HepG2 (cell line): ENCODE measurements around the gene SNCA. TPM values are rescaled to one million over a fixed set of nuclear protein-coding genes. Genes with fewer than 3 reads are reported as not detected.

ENCODE experiments used
- ATAC-seq: fragments of 200-7000 bp; cut with Tn5 transposase; 3 replicates; pipeline ENCODE4 v1.9.1; 2020; ENCODE audit warnings: mild to moderate bottlenecking, moderate library complexity
- BruUV-seq: library from RNA; stranded (reverse); fragments of 400-500 nt; replicated peaks from 2 replicates; lab custom pipeline; 2021; lab: Mats Ljungman, UMichigan
- CTCF ChIA-PET: fragments of 300-600 bp; formaldehyde crosslinking; extraction: SDS; loops from one replicate; lab custom pipeline; 2021; ENCODE audit warnings: low total read pairs, inconsistent platforms, low intra/inter-chr PET ratio; lab: Yijun Ruan, JAX
- POLR2A ChIA-PET: fragments of 350-600 bp; sonication (Branson Sonifier 250); formaldehyde crosslinking; loops from one replicate; lab custom pipeline; 2020; ENCODE audit warnings: antibody characterized with exemption, inconsistent platforms; lab: Yijun Ruan, JAX
- DNase-seq: peaks from one replicate; pipeline ENCODE4 v3.0.0-alpha.2; 2015; ENCODE audit warnings: low spot score
- FAIRE-seq: peaks from 3 replicates; lab custom pipeline; 2011; peaks lifted over from hg19 to GRCh38; lab: Jason Lieb, UNC
- H2AFZ ChIP-seq: one replicate; pipeline ENCODE4 v1.6.1; 2011; ENCODE audit warnings: low read length, inconsistent platforms
- H3K27ac ChIP-seq: fragments of 300-600 bp; 3 replicates; pipeline ENCODE4 v1.8.0; 2011; ENCODE audit warnings: mixed run types, mild to moderate bottlenecking, mixed read lengths, low read length, inconsistent platforms; ENCODE audit not compliant: insufficient read depth; ENCODE audit errors: extremely low read length
- H3K27me3 ChIP-seq, 2 experiments: fragments of 200-600 bp in 1 of 2; 2 replicates in 1 of 2; 3 replicates in 1 of 2; pipeline versions ENCODE4 v1.6.0 to v1.8.0; 2011; ENCODE audit warnings: low read length in 2 of 2, mild to moderate bottlenecking in 2 of 2, moderate library complexity in 2 of 2, inconsistent platforms in 1 of 2; ENCODE audit not compliant: insufficient read depth in 2 of 2, control insufficient read depth in 1 of 2
- H3K36me3 ChIP-seq, 2 experiments: fragments of 200-600 bp in 1 of 2; replicated peaks in 1 of 2; 2 replicates in 1 of 2; 3 replicates in 1 of 2; pipeline versions ENCODE4 v1.5.1 to v1.8.0; 2011; ENCODE audit warnings: low read length in 2 of 2, inconsistent platforms in 1 of 2; ENCODE audit not compliant: insufficient read depth in 2 of 2, control insufficient read depth in 1 of 2
- H3K4me1 ChIP-seq: 2 replicates; pipeline ENCODE4 v1.5.1; 2012; ENCODE audit warnings: low read length, inconsistent platforms; ENCODE audit not compliant: insufficient read depth
- H3K4me2 ChIP-seq: 2 replicates; pipeline ENCODE4 v1.6.0; 2011; ENCODE audit warnings: low read depth, low read length, inconsistent platforms
- H3K4me3 ChIP-seq, 3 experiments: fragments of 200-600 bp in 1 of 3; sonication (generic), shearing (Covaris generic) in 1 of 3; replicated peaks in 1 of 3; 2 replicates each; pipeline ENCODE4 v1.5.1; 2011 to 2016; ENCODE audit warnings: low read length in 3 of 3, inconsistent platforms in 2 of 3, low read depth in 2 of 3, mild to moderate bottlenecking in 2 of 3, control low read depth in 1 of 3, mixed read lengths in 1 of 3; ENCODE audit not compliant: insufficient read depth in 1 of 3
- H3K79me2 ChIP-seq: one replicate; pipeline ENCODE4 v1.6.1; 2011; ENCODE audit warnings: low read length, inconsistent platforms; ENCODE audit not compliant: insufficient read depth
- H3K9ac ChIP-seq: 2 replicates; pipeline ENCODE4 v1.6.0; 2011; ENCODE audit warnings: mild to moderate bottlenecking, low read depth, low read length, inconsistent platforms; ENCODE audit not compliant: insufficient read depth
- H3K9me3 ChIP-seq: 2 replicates; pipeline ENCODE4 v1.5.1; 2012; ENCODE audit warnings: mild to moderate bottlenecking, low read length
- H4K20me1 ChIP-seq: 2 replicates; pipeline ENCODE4 v1.6.0; 2011; ENCODE audit warnings: inconsistent platforms, mild to moderate bottlenecking, low read length, moderate library complexity; ENCODE audit not compliant: insufficient read depth
- HNRNPH1 ChIP-seq: fragments of 200-400 bp; formaldehyde crosslinking; optimal IDR thresholded peaks from 2 replicates; pipeline ENCODE3; 2017; ENCODE audit warnings: mild to moderate bottlenecking, low read depth, low read length
- U2AF1 ChIP-seq: fragments of 200-400 bp; formaldehyde crosslinking; optimal IDR thresholded peaks from 2 replicates; pipeline ENCODE3; 2017; ENCODE audit warnings: mild to moderate bottlenecking, low read depth, low read length
- ZNF138 ChIP-seq: sonication (generic); formaldehyde crosslinking; IDR thresholded peaks from 2 replicates; pipeline ENCODE4 v1.5.0; 2020; ENCODE audit warnings: mild to moderate bottlenecking, low read depth, missing genetic modification reagents
- ZNF253 ChIP-seq: sonication (generic); formaldehyde crosslinking; IDR thresholded peaks from 2 replicates; pipeline ENCODE4 v1.8.0; 2022; ENCODE audit warnings: mild to moderate bottlenecking, missing genetic modification reagents, borderline replicate concordance
- ZNF354B ChIP-seq: sonication (generic); formaldehyde crosslinking; IDR thresholded peaks from 2 replicates; pipeline ENCODE4 v1.8.0; 2022; ENCODE audit warnings: mild to moderate bottlenecking, missing genetic modification reagents
- ZNF556 ChIP-seq: sonication (generic); formaldehyde crosslinking; IDR thresholded peaks from 2 replicates; pipeline ENCODE4 v1.4.0; 2020; ENCODE audit warnings: mild to moderate bottlenecking, missing genetic modification reagents, borderline replicate concordance
- ZNF768 ChIP-seq: sonication (generic); formaldehyde crosslinking; IDR thresholded peaks from 2 replicates; pipeline ENCODE4 v1.4.0; 2020; ENCODE audit warnings: missing genetic modification reagents
- WGBS: methylation state at CpG from one replicate; pipeline ENCODE4 v1.1.6; 2017; ENCODE audit warnings: low lambda C conversion rate; 5-methylcytosine and 5-hydroxymethylcytosine counted together
- in situ Hi-C: cut with HindIII; loops from 2 replicates; pipeline ENCODE4 v1.10.0; 2017; ENCODE audit warnings: low pct_unique_long_range_greater_than_20kb; ENCODE audit not compliant: extremely low pct_ligation_motif_present
- intact Hi-C: fragments of 100-400 bp; cut with micrococcal nuclease; formaldehyde crosslinking; loops from one replicate; pipeline ENCODE4 v1.10.0; 2022; ENCODE audit not compliant: unreplicated experiment
- polyA plus RNA-seq, 8 experiments: library from polyadenylated mRNA; depleted of rRNA in 3 of 8; stranded (reverse) in 7 of 8; unstranded in 1 of 8; fragments of >200 nt; fragmentation: Illumina TruSeq in 4 of 8; extraction: Trizol in 4 of 8; gene quantifications; 2 replicates each; pipeline versions ENCODE4 v1.2.1 to v1.2.3, GENCODE V29; 2011 to 2016; ENCODE audit warnings: low read depth in 4 of 8, missing spikeins in 1 of 8, mixed read lengths in 1 of 8; ENCODE audit not compliant: insufficient read depth in 1 of 8
- total RNA-seq, 5 experiments: library from RNA; depleted of rRNA; stranded (reverse); fragments of >200 nt; fragmentation: Illumina TruSeq; extraction: Trizol; gene quantifications; 2 replicates each; pipeline ENCODE4 v1.2.3, GENCODE V29; 2016; ENCODE audit warnings: low read depth in 1 of 5
- TF ChIP-seq, protein P1 (sequence below): sonication (generic); formaldehyde crosslinking; IDR thresholded peaks from 2 replicates; pipeline ENCODE4 v1.8.1; 2023; ENCODE audit warnings: mild to moderate bottlenecking, missing genetic modification reagents
- TF ChIP-seq, protein P2 (sequence below): sonication (generic); formaldehyde crosslinking; conservative IDR thresholded peaks from 2 replicates; pipeline ENCODE4 v1.4.0; 2020; ENCODE audit warnings: missing genetic modification reagents

Gene SNCA
- total and polyA plus RNA-seq, 2 of the 13 experiments (the other 11 are each of a cell fraction or from before 2014, with no cell fraction given), result not detected

DNA sequence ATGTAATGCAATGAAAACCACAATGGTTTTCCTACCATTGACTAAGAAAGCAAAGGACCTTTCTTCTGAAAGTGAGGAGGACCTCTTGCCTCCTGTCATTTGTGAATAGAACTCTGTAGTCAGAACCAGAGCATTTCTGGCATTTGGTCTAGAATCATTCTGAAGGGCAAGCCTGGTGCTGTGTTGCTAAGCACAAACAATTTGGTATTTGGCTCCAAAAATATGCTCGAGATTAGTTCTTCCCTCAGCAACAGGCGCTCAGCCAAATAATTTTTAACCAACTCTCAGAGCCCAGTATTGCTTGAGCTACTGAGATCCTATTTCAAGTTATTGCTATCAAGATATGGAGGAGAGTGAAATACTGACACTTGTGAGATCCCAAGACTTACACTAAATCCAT, 71.0 kb downstream of the SNCA start (continued):
- TF ChIP-seq, protein P1, sequence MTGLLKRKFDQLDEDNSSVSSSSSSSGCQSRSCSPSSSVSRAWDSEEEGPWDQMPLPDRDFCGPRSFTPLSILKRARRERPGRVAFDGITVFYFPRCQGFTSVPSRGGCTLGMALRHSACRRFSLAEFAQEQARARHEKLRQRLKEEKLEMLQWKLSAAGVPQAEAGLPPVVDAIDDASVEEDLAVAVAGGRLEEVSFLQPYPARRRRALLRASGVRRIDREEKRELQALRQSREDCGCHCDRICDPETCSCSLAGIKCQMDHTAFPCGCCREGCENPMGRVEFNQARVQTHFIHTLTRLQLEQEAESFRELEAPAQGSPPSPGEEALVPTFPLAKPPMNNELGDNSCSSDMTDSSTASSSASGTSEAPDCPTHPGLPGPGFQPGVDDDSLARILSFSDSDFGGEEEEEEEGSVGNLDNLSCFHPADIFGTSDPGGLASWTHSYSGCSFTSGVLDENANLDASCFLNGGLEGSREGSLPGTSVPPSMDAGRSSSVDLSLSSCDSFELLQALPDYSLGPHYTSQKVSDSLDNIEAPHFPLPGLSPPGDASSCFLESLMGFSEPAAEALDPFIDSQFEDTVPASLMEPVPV (CRISPR knock-in tag), result no peak
- TF ChIP-seq ZNF138 (no peak), ZNF253 (CRISPR knock-in tag) (no peak)

DNA sequence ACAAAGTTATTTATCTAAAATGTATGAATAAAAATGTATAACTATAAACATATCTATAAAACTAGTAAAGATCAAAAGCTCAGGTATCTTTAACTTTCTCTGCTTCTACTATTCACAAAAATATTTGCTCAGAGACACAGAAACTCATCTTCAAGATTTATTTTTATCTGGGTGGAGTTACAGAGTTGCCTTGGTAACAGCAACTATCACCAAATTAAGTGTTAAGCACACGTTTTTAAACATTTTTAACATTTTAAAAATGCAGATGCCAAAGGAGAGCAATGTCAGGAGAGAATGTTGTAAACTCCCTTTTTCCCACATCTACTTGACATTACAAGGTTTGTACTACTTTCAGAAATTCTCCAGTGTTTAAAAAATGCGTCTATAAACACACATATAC, 71.4 kb downstream of the SNCA start:
- Histone ChIP-seq H2AFZ (no peak overlapping the region), H3K36me3 (no peaks in the 10 kb centered on the region), H3K27me3 (no peaks in the 10 kb centered on the region; a peak in 1 of 5 replicates), H3K9ac (no peak overlapping the region), H4K20me1 (no peaks in the 10 kb centered on the region), H3K4me3 (no peak overlapping the region), H3K9me3 (no peaks in the 10 kb centered on the region), H3K79me2 (no peaks in the 10 kb centered on the region), H3K4me2 (no peak overlapping the region), H3K27ac (no peak overlapping the region), H3K4me1 (no peaks in the 10 kb centered on the region)
- intact Hi-C loops, result no loop called here
- ChIA-PET POLR2A (no interaction called here), CTCF (no interaction called here)
- in situ Hi-C loops, result no loop called here
- WGBS, result 0% methylated on average over 2 of the region's 2 CpGs
- no peak for TF ChIP-seq HNRNPH1
- BruUV-seq, result no TSS peak
- ATAC-seq (no peak), DNase-seq (no peak), FAIRE-seq (no peak)

DNA sequence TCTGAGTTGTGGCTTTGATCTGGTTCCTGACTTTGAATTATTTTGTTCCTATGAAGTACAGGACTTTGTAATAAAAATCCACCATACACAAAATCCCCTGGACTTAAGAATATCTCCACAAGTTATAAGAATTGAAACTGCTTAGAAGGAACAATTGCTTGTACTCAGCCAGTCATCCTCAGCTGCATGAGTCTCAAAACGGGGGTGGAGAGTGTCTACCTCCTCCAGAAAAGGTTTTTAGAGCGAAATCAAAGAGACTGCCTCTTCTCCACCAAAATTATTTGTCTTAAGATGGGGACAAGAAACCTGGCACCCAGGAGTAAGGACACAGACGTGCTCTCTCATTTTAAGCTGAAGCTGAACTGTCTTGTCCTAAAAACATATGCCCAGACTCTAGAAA, 74.7 kb downstream of the SNCA start:
- FAIRE-seq (no peak), DNase-seq (no peak), ATAC-seq (no peak)
- Histone ChIP-seq H3K4me1 (no peaks in the 10 kb centered on the region), H3K36me3 (no peaks in the 10 kb centered on the region), H2AFZ (no peak overlapping the region), H3K9me3 (no peaks in the 10 kb centered on the region), H3K79me2 (no peaks in the 10 kb centered on the region), H3K4me2 (no peak overlapping the region), H3K27ac (no peak overlapping the region), H3K9ac (no peak overlapping the region), H4K20me1 (no peaks in the 10 kb centered on the region), H3K4me3 (no peak overlapping the region), H3K27me3 (no peaks in the 10 kb centered on the region)
- no TSS peak for BruUV-seq
- CTCF ChIA-PET, result no interaction called here
- POLR2A ChIA-PET, result no interaction called here
- no peak for TF ChIP-seq ZNF768 (CRISPR knock-in tag)
- TF ChIP-seq ZNF354B (CRISPR knock-in tag), result no peak
- TF ChIP-seq, protein P2, sequence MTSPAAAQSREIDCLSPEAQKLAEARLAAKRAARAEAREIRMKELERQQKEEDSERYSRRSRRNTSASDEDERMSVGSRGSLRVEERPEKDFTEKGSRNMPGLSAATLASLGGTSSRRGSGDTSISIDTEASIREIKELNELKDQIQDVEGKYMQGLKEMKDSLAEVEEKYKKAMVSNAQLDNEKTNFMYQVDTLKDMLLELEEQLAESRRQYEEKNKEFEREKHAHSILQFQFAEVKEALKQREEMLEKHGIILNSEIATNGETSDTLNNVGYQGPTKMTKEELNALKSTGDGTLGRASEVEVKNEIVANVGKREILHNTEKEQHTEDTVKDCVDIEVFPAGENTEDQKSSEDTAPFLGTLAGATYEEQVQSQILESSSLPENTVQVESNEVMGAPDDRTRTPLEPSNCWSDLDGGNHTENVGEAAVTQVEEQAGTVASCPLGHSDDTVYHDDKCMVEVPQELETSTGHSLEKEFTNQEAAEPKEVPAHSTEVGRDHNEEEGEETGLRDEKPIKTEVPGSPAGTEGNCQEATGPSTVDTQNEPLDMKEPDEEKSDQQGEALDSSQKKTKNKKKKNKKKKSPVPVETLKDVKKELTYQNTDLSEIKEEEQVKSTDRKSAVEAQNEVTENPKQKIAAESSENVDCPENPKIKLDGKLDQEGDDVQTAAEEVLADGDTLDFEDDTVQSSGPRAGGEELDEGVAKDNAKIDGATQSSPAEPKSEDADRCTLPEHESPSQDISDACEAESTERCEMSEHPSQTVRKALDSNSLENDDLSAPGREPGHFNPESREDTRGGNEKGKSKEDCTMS (CRISPR knock-in tag), result no peak
- no peak for TF ChIP-seq U2AF1
- no peak for TF ChIP-seq ZNF556
- in situ Hi-C loops, result no loop called here
- intact Hi-C loops, result no loop called here
- 5% methylated on average over 3 of the region's 3 CpGs for WGBS
